A673 (cell line): Measurements from ENCODE around the gene DLX1.

Source experiments
- EZH2 ChIP-seq: fragments of 200-600 bp; sonication (generic); IDR thresholded peaks from 2 replicates; pipeline ENCODE4 v1.6.1; 2017; ENCODE audit warnings: borderline replicate concordance, low read depth, mild to moderate bottlenecking, mixed read lengths, antibody characterized with exemption, low read length; ENCODE audit not compliant: poor library complexity, severe bottlenecking
- TF ChIP-seq, protein P1 (sequence below): fragments of 300-800, 200-600 bp; sonication (generic); conservative IDR thresholded peaks from 2 replicates; pipeline ENCODE4 v1.5.1; 2017; ENCODE audit warnings: low read depth, mild to moderate bottlenecking, antibody characterized with exemption, low read length, moderate library complexity, mixed read lengths

DNA sequence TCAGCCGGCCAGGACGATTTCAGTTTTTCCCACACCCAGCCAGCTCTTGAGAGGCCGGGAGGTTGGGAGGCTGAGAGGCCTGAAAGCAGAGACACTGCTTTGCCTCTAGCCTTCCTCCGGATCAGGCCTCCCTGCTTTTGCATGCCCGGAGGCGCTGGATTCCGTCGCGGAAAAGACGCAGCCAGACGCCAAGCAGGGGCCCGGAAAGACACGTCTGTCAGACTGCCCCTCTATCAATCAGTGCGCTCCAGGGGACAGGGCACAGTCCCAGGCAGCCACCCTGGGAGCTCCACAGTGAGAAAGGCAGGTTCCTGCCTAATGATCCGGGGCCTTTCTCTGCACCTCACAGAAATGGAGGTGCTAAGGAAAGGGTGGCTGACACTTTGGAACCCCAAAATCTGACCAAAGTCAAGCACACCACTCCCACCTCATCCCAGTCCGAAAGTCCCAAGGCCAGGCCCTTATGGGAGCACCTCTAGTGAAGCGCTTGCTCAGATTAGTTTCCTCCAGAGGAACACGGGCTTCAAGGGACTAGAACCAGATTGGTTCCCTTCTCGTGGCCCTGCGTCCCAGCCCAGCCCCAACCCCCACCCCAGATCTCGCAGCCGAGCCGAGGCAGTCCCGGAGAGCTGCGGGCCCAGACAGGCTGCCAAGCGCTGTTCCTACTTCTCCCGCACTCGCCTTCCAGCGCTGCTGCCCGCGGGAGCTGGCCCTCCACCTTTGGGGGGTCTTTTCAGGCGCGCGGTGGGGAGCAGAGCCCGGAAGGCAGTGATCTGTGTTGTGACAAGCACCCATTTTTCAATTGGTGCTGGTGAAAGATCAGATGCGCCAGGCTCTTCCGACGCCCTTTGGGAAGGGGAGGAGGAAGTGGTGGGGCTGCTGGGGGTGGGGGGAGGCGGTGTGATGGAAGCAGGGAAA lies 5.0 kb downstream of the DLX1 start:
- TF ChIP-seq, protein P1, sequence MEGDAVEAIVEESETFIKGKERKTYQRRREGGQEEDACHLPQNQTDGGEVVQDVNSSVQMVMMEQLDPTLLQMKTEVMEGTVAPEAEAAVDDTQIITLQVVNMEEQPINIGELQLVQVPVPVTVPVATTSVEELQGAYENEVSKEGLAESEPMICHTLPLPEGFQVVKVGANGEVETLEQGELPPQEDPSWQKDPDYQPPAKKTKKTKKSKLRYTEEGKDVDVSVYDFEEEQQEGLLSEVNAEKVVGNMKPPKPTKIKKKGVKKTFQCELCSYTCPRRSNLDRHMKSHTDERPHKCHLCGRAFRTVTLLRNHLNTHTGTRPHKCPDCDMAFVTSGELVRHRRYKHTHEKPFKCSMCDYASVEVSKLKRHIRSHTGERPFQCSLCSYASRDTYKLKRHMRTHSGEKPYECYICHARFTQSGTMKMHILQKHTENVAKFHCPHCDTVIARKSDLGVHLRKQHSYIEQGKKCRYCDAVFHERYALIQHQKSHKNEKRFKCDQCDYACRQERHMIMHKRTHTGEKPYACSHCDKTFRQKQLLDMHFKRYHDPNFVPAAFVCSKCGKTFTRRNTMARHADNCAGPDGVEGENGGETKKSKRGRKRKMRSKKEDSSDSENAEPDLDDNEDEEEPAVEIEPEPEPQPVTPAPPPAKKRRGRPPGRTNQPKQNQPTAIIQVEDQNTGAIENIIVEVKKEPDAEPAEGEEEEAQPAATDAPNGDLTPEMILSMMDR: no peak
- TF ChIP-seq EZH2: no peak
